ENCODE measurements around the gene TREX2.

The TREX2 gene

DNA sequence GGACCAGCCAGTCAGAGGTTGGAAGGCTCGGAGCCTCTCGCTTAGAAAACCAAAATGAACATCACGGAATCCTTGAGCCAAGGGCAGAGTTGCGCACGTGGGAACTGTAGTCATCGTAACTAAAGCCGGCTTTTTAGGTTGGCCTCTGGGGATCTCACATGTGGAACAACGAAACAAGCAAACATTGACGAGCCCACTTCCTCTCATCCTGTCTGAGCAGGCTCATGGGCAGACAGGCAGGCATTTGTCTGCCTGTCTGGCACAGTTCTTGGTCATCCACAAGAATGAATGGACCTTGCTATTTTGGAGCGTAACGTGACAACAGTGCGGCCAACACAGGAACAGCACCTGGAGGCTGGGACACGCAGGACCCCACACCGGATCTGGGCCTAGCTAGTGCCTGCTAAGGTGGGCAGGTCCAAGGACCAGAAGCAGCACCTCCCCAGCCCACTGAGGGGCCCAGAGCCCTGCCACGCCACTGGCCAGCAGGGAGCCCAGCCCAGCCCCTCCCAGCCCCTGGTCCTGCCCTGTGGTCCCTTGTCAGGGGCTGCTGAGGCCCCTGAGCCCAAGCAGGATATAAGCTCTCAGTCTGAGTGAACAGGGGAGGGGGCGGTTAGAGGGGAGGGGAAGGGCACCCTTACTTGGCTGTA, 9.2 kb upstream of the TREX2 start:
- no peak for DNase-seq

DNA sequence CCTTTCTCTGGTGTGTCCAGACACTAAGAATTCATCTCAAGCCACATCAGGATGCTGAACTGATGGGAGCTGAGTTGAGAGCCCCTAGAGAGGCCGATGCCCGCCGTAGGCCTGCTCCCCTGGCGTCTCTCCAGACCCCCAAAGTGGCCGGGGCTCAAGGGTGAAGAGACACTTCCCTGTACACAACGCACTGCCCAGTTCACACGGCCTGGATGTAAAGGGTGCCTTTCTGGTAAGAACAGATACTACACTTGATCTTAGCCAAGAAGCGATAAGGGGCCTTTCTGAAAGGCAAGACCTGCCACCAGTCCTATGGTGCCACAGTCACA, 5.1 kb upstream of the TREX2 start:
- no peak for DNase-seq

- DNase-seq, result no peak
These were observed 4.5 kb upstream of the TREX2 start for GRCh38 chrX:153450114-153450948.

- no peak for DNase-seq
These were observed 3.7 kb upstream of the TREX2 start for GRCh38 chrX:153449368-153450113.

DNA sequence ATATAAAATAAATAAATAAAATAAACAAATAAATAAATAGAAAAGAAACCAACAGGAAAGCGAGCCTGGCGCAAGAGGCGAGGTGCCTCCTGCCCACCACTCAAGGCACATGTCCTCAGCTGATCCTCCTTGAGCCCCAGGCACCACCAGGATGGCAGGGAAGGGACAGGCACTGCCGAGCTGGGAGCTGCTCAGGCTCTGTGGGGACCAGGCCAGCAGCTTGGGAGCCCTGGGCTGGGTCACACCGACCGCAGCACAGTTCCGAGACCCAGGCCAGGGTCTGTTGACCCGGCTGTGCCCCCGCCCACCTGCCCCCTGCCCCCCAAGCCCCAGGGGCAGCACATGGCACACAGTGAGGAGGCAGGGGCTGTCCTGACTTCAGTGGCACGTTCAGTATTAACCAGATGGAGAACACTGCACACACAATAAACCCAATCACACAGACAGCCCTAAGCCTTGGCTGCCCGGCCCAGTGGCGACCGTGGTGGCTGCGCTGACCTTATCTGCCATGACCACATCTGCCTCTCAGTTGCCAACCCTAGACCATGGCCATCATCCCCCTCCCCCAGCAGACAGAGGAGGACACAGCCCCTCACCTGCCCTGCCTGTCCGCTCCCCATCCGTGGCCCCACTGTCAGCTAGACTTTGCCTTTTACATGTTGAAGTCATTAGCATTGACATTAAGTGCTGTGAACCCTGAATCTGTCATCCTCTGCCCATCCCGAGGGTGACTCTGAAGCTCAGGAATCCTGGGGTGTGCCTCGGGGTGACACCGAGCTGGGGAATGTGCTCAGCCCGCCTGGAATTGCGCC, 2.9 kb upstream of the TREX2 start:
- DNase-seq, result no peak

DNA sequence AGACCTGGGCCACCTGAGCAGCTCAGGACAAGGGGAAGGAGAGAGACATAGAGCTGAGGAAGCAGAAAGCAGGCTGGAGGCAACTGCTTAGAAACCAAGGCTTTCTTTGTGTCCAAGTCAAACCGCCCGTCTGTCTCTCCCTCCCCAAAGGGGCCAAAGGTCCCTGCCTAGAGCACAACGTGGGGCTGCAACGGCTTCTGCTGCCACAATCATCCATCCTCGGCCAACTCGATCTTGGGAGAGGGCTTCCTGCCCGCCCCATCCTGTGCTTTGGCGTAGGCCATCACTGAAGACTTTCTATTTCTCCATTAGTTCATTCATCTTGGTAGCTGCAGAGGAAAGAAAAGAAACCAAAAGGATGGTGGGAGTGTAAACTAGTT, 1.7 kb upstream of the TREX2 start:
- no peak for DNase-seq

DNA sequence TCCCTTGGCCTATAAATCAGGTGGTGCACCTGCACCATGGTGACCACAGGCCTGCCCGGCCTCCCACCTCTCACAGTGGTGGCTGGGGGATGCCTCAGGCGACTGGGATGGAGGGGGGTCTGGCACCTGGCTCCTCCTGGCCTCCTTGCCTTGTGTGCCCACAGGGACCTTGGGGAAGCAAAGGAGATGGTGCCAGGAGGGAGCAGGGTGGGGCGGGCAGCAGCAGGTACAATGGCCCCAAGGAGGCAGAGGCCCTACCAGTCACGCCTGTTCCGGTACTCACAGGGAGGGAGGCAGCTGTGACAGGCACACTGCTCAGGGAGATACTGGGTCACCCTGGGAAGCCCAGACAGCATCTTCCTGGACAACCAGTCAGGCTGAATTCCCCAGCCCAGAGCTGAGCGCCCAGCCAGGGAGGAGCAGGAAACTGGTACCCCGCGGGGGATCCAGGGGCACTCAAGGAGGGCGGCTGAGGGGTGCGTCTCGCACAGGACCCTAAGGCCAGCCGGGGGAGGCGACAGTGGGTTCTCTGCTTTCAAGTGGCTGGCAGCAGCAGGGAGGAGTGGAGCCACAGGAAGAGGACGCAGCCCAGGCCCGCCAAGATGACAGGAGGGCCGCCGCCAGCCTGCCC, 1.2 kb upstream of the TREX2 start:
- no peak for DNase-seq

DNA sequence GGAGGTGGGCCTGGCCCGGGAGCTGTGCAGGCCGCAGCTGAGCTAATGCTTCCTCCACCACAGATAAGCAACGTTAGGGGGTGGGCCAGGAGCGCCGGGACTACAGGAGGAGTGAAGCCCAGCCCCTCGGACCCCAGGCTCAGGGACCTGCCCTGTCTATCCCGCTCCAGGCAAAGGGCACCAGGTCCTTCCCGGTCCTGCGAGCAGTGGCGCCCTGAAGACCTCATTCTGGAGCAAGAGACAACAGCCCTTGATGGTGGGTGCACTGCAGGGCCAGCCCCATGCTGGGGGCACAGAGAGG, 730 bp upstream of the TREX2 start:
- DNase-seq, result no peak

GRCh38 chrX:153445106-153445855, 575 bp downstream of the TREX2 start:
- no peak for DNase-seq

DNA sequence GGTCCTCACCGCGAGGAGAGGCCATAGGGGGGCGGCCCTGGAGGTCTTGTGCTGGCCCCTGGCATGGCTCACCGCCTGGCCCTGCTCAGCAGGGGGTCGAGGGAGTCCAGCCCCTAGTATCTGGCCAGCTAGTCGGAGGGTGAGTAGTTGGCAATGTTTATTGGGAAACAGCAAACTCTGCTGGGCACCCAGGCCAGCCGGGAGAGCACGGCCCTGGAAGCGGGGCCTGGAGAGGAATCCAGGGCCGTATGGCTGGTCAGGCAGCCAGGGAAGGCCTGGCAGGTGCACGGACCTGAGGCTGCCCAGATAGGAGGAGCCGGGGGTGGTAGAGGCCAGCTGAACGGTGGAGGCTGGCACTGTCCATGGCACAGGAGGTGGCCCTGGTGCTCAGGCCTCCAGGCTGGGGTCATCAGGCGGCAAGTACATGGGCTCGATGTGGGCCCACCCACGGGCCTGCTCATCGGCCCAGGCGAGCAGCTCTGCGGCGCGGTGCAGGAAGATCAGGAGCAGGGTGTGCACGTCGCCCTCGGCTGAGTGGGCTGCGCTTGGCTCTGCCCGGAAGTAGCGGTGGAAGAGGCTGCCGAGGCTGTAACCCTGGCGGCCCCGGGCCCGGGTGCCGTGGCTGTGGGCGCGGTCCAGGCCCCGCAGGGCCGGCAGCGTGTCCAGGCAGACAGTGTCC, 1.4 kb downstream of the TREX2 start:
- no peak for DNase-seq

GRCh38 chrX:153443476-153444332, 2.2 kb downstream of the TREX2 start:
- no peak for DNase-seq

- DNase-seq, result no peak
These were observed 3.4 kb downstream of the TREX2 start for GRCh38 chrX:153442463-153442862.

- DNase-seq, result no peak
These were observed 3.9 kb downstream of the TREX2 start for GRCh38 chrX:153441981-153442380.

GRCh38 chrX:153441296-153441695, 4.6 kb downstream of the TREX2 start:
- no peak for DNase-seq

DNA sequence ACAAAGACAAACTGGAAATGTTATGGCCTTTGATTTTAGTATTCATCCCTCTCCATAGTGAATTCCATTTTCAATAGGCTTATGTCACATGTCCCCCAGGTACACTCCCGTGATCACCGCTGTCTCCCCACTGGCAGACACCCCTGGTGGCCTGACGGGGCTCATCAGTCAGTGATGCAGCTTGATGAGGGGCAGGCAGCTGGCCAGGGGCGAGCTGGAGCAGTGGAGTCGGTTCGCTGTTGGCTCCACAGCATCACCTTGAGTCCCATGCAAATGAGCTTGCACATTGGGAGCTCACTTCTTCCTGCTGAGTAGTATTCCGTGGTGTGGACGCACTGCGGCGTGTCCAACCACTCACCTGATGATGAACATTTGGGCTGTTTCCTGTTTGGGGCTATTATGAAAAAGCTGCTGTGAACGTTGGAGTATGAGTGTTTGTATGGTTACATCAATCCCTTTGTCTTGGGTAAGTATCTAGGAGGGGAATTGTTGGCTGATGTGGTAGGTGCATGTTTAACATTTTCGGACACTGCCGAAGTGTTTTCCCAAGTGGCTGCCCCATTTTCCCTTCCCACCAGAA, 5.2 kb downstream of the TREX2 start:
- no peak for DNase-seq

DNA sequence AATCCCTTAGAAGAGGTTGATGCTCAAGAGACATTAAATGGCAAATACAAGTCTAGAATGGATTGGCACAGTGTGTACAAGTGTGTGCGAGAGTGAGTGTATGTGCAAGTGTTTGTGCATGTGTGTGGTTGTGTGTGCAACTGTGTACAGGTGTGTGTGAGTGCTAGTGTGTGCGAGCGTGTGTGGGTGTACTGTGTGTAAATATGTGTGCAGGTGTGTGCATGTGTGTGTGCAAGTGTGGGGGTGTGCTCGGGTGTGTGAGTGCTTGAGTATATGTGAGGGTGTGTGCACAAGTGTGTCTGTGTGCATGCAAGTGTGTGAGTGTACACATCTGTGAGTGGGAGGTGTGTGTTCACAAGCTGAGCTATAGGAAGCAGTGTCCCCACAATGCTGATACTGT, 5.9 kb downstream of the TREX2 start:
- DNase-seq, result no peak

GRCh38 chrX:153438532-153438931, 7.3 kb downstream of the TREX2 start:
- DNase-seq, result no peak

GRCh38 chrX:153435845-153436244, 10.0 kb downstream of the TREX2 start:
- DNase-seq, result no peak

GRCh38 chrX:153434801-153435200, 11.1 kb downstream of the TREX2 start:
- no peak for DNase-seq

DNA sequence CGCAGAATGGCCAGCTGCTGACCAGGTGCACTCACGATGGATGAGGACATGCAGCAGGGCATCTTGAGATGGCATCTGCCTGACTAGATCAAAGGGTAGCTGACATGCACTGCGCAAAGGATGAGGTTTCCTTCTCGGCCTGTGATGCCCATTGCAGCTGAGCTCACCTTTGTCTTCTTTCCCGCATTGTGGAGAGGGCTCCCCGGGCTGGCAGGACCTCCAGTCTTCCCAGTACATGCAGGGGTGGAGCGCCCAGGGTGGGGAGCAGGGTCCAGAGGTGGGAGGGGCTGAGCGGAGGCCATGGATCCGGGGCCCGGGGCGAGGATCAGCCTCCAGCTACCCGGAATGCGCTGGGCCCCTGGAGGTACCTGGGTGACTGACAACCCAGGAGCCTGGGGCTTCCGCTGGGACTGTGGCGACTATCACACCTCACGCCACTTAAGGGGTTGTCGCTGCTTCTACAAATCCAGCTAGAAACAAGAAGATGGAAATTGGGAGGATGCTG, 12.0 kb downstream of the TREX2 start:
- no peak for DNase-seq

All from effector CD8-positive, alpha-beta T cell (primary cell).